Nephron (organoid): ENCODE results near the gene HRC.

Experiments used
- H3K27ac Mint-ChIP-seq, 3 experiments: 2 replicates each; pipeline ENCODE4 v1.8.0; 2020; ENCODE audit warnings: mixed read lengths in 3 of 3, mild to moderate bottlenecking in 2 of 3, moderate library complexity in 1 of 3
- H3K27me3 Mint-ChIP-seq: 2 replicates; pipeline ENCODE4 v1.8.0; 2021; ENCODE audit warnings: low read depth, mild to moderate bottlenecking, moderate library complexity, mixed read lengths
- H3K36me3 Mint-ChIP-seq: 2 replicates; pipeline ENCODE4 v1.8.0; 2020; ENCODE audit warnings: low read depth, mixed read lengths
- H3K4me1 Mint-ChIP-seq: 2 replicates; pipeline ENCODE4 v1.8.0; 2020; ENCODE audit warnings: mixed read lengths
- H3K4me3 Mint-ChIP-seq, 3 experiments: 2 replicates each; pipeline ENCODE4 v1.8.0; 2020; ENCODE audit warnings: mild to moderate bottlenecking in 3 of 3, mixed read lengths in 3 of 3, moderate library complexity in 2 of 3
- H3K9me3 Mint-ChIP-seq: 2 replicates; pipeline ENCODE4 v1.8.0; 2020; ENCODE audit warnings: mixed read lengths
- CTCF ChIP-seq, 3 experiments: fragments of 200-600 bp; sonication (generic); IDR thresholded peaks; one replicate each; pipeline ENCODE4 v1.5.0; 2021; ENCODE audit warnings: antibody characterized with exemption in 3 of 3; ENCODE audit not compliant: unreplicated experiment in 3 of 3

Gene HRC

DNA sequence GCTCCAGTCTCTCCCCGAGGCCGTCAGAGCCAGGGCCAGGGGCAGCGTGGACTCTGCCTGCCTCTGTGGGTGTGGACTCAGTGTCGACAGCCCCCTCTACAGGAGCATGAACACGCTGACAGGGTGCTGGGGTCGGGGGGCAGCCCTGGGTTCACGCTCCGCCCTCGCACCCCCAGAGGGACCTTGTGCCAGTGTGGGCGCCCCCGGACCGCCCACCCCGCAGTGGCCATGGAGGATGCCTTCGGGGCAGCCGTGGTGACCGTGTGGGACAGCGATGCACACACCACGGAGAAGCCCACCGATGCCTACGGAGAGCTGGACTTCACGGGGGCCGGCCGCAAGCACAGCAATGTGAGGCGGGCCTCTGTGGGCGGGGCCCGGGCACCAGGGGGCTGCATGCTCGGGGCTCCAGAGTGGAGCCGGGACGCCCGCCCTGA is 10.7 kb upstream of the HRC start:
- Mint-ChIP-seq H3K4me1 (no peaks in the 10 kb centered on the region), H3K9me3 (no peaks in the 10 kb centered on the region), H3K36me3 (peaks cover 7% of the 10 kb centered on the region), H3K27me3 (no peaks in the 10 kb centered on the region), H3K4me3 (no peak overlapping the region), H3K27ac (no peak overlapping the region)
- TF ChIP-seq CTCF (IDR thresholded peaks at IDR 0.05; ENCODE audit: unreplicated experiment in 3 of 3): no peak

DNA sequence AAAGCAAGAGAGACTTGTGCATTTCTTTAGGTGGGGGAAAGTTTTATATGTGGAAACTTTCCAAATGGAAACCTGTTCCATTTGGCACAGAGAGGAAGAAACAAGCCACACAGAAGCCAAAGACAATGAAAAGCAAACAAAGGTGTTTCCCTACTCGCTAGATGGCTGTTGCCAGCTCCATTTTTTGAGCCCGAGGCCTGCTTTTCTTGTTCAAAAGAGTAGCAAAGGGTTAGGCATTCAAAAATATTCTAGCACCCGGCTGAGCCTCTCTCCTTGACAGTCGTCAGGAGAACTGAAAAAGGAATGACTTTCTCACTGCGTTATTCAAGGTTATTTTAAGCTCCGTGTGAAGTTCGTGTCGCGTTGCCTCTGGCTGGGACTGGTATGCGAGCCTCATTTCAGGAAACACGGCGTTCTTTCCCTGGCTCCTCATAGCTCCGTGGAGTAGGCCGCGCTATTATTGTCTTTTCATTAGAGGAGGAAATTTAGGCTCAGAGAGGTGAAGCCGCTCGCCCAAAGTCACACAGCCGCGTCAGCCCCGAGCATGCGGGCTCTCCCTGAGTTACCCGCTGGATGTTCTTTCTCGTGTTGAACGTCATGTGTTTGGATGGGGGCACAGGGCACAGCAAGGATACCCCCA is 10.0 kb upstream of the HRC start:
- no peaks in the 10 kb centered on the region for H3K9me3 Mint-ChIP-seq
- H3K4me3 Mint-ChIP-seq: no peak overlapping the region
- H3K27ac Mint-ChIP-seq: no peak overlapping the region
- no peaks in the 10 kb centered on the region for H3K27me3 Mint-ChIP-seq
- no peak for TF ChIP-seq CTCF (IDR thresholded peaks at IDR 0.05; ENCODE audit: unreplicated experiment in 3 of 3)
- H3K36me3 Mint-ChIP-seq: peaks cover 4% of the 10 kb centered on the region
- H3K4me1 Mint-ChIP-seq: no peaks in the 10 kb centered on the region

GRCh38 chr19:49161987-49162386 is 6.8 kb upstream of the HRC start:
- Mint-ChIP-seq H3K27ac (peak overlapping the region in 1 of 3 experiments; percentile 29), H3K36me3 (peaks cover 4% of the 10 kb centered on the region), H3K4me3 (peak overlapping the region in 1 of 3 experiments; percentile 23), H3K27me3 (no peaks in the 10 kb centered on the region), H3K4me1 (peaks cover 9% of the 10 kb centered on the region), H3K9me3 (no peaks in the 10 kb centered on the region)
- no peak for TF ChIP-seq CTCF (IDR thresholded peaks at IDR 0.05; ENCODE audit: unreplicated experiment in 3 of 3)

- peaks cover 4% of the 10 kb centered on the region for H3K36me3 Mint-ChIP-seq
- TF ChIP-seq CTCF (IDR thresholded peaks at IDR 0.05; ENCODE audit: unreplicated experiment in 3 of 3): no peak
- peaks cover 16% of the 10 kb centered on the region for H3K4me1 Mint-ChIP-seq
- no peak overlapping the region for H3K27ac Mint-ChIP-seq
- no peaks in the 10 kb centered on the region for H3K9me3 Mint-ChIP-seq
- H3K4me3 Mint-ChIP-seq: peak overlapping the region in 2 of 3 experiments; percentile 6 to 38
- H3K27me3 Mint-ChIP-seq: peaks cover 3% of the 10 kb centered on the region
Measured at GRCh38 chr19:49160450-49161189, 5.4 kb upstream of the HRC start.

DNA sequence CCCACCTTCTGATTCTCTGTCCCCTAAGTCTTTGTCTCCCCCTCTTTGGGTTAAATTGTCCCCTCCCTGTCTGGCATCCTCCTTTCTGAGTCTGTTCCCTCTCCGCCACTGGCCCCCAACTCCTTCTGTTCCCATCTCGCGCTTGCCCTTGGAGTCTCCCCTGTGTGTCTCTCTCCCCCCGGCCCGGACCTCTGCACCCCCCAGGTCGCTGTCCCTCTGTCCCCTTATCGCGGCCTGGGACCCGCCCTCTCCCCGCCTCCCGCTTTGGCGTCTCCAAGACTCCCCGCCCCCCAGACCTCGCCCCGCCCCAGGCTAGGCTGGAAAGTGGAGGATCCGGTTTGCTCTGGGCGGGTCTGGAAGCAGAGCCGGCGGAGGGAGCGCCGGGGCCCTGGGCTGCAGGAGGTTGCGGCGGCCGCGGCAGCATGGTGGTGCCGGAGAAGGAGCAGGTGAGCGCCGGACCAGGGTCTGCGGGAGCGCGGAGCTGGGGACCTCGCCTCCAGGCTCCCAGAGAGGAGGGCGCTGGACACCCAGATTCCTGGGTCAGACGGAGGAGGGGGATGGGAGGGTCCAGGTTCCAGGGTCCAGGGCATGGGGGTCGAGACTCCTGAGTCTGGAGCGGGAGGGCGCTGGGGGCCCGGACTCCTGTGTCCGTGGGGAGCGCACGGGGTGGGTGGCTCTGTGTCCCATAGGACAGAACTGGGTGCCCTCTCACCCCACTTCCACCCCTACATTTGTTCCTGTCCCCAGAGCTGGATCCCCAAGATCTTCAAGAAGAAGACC is 2.4 kb upstream of the HRC start, which contains the start of gene TRPM4:
Gene TRPM4 (plus strand): TSS at position 348 of the 780 bp plus-strand sequence. CDS start 75 bp downstream, at position 423.
- Mint-ChIP-seq H3K36me3 (peaks cover 4% of the 10 kb centered on the region), H3K27me3 (peaks cover 15% of the 10 kb centered on the region), H3K27ac (peak within 1 kb of the TSS; percentile 64 to 89 (median 88)), H3K4me3 (peak within 1 kb of the TSS; percentile 82 to 99 (median 94)), H3K4me1 (peaks cover 41% of the 10 kb centered on the region), H3K9me3 (no peaks in the 10 kb centered on the region)
- TF ChIP-seq CTCF (IDR thresholded peaks at IDR 0.05; ENCODE audit: unreplicated experiment in 3 of 3): no peak
